NB4 (cell line): ENCODE measurements around the gene IBA57.

Experiments
- POLR2A ChIP-seq: IDR thresholded peaks from 2 replicates; pipeline ENCODE4 v1.6.1; 2011; ENCODE audit warnings: mild to moderate bottlenecking; ENCODE audit not compliant: insufficient read length; ENCODE audit errors: extremely low read depth
- TF ChIP-seq, protein P1 (sequence below): IDR thresholded peaks from one replicate; pipeline ENCODE4 v1.5.1; 2012; ENCODE audit warnings: low read depth, low read length

DNA sequence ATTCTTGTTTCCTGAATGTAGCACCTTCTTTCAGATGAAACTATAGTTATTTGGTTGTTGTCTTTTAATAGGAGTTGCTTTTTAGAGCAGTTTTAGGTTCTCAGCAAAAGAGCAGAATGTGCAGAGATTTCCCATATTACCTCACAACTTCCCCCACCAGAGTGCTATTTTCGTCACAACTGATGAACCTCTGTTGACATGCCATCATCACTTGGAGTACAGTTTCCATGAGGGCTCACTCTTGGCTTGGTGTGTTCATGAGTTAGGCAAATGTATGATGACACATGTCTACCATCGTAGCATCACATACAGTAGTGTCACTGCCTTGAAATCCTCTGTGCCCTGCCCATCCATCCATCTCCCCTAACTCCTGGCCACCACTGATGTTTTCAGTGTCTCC, 3.7 kb downstream of the IBA57 start:
- TF ChIP-seq POLR2A: no peak
- TF ChIP-seq, protein P1, sequence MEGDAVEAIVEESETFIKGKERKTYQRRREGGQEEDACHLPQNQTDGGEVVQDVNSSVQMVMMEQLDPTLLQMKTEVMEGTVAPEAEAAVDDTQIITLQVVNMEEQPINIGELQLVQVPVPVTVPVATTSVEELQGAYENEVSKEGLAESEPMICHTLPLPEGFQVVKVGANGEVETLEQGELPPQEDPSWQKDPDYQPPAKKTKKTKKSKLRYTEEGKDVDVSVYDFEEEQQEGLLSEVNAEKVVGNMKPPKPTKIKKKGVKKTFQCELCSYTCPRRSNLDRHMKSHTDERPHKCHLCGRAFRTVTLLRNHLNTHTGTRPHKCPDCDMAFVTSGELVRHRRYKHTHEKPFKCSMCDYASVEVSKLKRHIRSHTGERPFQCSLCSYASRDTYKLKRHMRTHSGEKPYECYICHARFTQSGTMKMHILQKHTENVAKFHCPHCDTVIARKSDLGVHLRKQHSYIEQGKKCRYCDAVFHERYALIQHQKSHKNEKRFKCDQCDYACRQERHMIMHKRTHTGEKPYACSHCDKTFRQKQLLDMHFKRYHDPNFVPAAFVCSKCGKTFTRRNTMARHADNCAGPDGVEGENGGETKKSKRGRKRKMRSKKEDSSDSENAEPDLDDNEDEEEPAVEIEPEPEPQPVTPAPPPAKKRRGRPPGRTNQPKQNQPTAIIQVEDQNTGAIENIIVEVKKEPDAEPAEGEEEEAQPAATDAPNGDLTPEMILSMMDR: no peak
